NCI-H345 treated with DMSO at 0.1 percent for 48 hours (cell line): ENCODE data around the gene GALK1.
"Not testable (repeated sequence)": the region's sequence is repeated elsewhere in the genome, so short reads cannot be mapped to it uniquely, and the experiment has no call there.

ENCODE experiments used
- DNase-seq: peaks from one replicate; lab custom pipeline; 2025; ENCODE audit not compliant: unreplicated experiment; lab: John Stamatoyannopoulos, UW

GALK1 gene

DNA sequence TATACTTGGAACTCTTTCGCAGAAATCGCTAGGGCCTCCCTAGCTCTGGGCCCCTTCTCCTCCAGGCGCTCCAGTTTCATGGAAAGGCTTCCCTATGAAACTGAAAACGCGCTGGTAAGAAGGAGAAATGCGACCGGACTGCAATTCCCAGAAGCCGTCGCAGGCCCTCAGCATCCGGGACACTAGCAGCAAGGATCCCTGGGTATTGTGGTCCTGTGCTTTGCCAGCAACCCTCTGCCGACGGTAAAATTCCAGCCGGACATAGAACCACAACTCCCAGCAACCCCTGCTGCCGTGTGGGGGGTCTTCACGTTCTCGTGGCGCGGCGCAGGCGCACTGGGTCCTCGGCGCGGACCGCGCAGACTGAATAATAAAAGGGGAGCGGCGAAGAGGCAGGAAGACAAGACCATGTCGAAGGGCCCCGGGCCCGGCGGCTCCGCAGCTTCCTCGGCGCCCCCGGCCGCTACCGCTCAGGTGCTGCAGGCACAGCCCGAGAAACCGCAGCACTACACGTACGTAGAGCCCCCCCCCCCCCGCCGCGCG is 19.6 kb upstream of the GALK1 start, which contains the start of gene UNK:
TSS of gene UNK (plus strand) at position 334 of the 543 bp plus-strand sequence. CDS start at position 409, 75 bp downstream.
- peak; percentile 100 for DNase-seq

DNA sequence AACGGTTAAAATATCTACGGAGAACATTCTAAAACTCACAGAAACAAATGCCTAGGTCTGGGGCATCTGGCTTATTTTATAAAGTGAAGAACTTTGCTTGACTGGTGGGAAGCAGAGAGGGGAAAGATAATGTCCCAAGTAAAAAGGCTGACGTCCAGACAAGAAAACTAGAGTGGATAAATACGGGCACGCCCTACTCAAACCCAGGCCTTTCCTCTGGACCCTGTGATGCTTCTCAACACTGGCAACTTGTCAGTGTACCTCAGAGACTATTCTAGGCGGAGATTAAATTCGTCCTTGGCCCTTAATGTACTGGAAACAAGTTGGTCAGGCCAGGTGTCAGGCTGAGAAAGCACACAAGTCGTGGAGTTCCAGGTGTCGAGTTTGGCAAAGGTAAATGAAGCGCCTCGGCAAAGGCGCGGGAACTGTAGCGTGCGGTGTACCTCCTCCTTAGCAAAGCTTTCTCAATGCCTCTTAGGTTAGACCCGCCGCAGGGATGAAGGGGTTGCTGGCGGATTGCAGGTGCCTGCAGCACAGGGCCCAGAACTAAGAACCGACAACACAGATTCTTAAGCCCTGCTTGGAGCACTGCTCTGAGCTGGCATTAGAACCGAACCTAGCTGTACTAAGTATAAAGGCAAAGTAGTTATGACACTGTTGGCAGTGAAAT is 18.9 kb upstream of the GALK1 start:
- DNase-seq, result no peak

DNA sequence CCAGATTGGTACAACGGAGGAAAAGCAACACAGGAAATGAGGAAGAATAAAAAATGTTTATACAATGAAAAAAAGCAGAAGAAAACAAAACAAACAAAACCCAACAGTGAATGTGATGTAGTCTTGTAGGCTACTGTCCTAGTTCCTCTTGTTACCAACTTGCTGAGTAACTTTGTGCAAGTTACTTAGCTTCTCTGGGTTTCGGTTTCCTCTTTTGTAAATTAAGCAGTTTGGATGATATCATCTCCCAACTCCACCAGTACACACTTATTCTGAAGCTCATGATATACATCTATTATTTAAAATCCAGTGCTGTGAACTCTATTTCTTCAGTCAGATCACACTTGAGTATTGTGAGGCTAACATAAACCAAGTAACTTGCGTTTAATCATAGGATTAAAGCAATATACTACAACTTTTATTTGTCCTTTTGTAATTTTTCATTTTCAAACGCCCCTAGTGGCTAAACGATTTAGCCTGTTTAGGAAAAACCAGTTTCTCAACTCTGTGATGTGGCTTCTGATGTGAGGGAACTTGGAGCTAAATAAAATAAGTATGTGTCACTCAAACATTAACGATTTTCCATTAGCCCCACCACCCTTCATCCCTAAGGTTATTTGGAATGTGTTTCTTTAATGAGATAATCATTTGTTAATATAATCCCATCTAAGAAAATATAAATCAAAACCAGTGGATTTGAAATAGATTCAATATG is 18.2 kb upstream of the GALK1 start:
- DNase-seq, result peak; percentile 27

DNA sequence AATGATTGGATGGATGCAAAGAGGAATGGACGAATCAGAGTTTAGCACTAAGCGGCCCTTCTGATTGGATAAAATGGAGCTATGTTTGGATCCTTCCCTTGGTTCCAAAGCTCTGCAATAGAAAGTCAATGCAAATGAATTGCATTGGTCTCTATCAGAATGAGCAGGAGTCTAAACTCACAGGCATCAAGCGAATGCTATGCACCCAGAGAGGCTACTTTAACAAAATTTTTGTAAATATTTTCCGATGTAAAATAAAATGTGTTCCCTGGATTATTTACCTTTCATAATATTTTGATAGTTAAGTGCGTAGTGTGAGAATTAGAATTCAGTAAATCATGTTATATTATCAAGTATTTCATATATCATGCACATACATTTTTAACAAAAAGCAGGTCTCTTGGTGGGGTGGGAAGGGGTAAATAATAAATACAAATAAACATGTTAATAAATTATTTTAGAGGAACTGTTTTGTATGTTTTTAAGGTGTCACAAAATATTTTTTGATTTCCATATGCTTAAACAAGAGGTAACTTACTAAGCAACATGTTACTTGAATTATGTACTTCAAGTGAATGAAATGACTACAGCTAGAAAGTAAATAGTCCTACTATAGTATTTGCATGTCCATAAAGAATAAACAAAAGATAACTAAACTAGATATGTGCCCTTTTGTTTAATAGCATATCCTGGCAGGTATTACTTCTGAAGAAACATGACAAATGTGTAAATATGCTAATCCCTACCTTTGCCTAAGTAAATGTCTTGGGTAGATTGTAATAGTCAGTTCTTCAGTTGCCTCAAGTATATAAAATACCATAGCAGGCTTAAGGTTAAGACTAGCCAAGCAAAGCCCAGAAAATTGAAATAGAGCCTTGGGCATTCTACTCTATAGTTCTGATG is 15.2 kb upstream of the GALK1 start:
- no peak for DNase-seq

DNA sequence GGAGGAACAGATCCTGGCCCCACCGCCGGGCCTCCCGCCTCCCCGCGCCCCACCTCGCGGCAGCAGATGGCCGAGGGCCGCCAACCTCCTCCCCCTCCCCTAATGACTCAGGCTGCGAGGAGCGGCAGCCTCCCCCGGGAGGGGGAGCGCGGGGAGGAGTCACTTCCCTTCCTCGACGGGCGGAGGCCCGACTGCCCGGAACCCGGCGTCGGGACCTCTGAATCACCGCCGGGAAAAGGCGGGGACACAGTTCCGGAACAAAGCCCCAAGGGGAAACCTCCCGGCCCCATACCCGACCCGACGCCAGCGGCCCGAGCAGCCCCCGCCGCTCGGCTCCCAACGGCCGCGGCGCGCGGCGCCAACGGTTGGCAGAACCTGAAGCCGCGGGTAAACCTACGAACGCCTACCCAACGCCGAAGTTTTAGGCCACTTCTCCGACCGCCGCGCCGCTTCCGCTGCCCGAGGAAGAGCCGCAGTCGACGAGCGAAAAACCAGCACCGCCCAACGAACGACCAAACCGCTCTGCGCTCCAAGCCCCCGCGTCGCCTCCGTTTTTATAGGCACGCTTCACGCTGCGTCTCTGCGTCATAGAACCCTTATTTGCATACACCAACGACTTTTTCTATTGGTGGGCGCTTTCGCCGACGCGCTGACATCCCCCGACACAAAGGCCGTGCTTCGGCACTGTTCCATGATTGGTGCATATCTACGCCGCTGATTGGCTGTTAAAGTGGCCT is 14.4 kb upstream of the GALK1 start:
- peak; percentile 100 for DNase-seq

DNA sequence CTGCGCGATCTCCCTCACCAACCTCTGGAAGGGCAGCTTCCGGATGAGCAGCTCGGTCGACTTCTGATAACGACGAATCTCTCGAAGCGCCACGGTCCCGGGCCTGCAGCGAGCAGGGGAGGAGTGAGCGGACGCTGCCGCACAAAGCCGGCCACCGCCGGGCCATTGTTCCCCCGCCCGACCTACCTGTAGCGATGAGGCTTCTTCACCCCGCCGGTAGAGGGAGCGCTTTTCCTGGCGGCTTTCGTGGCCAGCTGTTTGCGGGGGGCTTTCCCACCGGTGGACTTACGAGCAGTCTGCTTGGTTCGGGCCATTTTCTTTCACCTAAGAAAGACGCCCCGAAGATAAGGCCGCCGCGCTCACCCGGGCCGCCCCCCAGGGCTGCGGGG is 13.9 kb upstream of the GALK1 start:
- no peak for DNase-seq

DNA sequence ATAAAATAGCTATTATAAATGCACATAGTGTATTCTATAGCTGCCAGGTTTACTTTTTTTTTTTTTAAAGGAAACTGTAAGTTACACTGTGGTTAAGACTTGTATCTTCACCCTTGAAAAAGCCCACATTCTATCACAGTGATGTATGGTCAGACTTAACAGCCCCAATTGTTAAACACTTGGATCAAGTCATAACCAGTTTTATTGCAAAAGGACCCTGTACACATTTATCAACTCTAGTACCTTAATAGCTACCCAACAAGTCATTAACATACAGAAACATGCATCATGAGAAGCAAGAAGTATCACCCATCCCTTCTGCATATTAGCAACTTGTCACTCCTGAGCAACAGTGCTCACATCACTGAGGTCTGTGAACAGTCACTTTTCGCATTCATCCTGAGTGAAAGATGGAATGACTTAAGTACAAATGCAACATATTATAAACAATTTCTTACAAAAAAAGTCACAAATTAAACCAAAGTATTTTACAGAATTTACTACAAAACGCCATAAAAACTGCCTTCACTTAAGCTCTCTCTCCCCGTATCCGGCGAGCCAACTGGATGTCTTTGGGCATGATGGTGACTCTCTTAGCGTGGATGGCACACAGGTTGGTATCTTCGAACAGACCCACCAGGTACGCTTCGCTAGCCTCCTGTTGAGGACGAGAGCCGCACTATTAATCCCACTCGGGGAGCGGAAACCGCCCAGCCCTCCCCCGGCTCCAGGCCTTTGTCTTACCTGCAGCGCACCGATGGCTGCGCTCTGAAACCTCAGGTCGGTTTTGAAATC is 13.3 kb upstream of the GALK1 start:
- DNase-seq, result not testable (repeated sequence)

DNA sequence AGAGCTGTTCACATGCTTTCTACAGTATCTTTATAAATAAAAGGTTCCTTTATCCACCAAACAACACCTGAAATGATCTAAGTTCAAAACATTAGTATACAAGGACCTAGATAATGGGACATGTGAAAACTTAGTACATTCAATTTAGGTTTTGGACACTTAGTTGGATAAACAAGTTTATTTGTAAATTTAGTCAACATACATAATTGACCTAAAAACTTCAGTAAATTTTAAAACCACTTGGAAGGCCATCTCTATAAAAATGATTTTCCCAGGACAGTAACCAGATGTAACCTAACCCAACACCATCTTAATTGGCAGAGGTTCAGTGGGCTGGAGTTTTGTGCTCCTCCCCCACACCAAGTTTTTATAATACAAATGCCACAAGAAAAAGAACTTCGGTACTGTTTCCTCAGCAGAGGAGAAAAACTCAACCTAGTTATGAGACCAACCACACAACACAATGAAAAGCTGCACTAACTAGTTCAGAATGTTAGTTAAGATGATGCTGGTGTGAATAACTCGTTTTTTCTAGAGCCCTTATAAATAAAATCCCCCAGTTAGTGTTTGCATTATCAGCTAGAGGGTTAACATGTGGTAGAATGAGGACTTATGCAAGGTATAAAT is 12.4 kb upstream of the GALK1 start:
- DNase-seq, result no peak

DNA sequence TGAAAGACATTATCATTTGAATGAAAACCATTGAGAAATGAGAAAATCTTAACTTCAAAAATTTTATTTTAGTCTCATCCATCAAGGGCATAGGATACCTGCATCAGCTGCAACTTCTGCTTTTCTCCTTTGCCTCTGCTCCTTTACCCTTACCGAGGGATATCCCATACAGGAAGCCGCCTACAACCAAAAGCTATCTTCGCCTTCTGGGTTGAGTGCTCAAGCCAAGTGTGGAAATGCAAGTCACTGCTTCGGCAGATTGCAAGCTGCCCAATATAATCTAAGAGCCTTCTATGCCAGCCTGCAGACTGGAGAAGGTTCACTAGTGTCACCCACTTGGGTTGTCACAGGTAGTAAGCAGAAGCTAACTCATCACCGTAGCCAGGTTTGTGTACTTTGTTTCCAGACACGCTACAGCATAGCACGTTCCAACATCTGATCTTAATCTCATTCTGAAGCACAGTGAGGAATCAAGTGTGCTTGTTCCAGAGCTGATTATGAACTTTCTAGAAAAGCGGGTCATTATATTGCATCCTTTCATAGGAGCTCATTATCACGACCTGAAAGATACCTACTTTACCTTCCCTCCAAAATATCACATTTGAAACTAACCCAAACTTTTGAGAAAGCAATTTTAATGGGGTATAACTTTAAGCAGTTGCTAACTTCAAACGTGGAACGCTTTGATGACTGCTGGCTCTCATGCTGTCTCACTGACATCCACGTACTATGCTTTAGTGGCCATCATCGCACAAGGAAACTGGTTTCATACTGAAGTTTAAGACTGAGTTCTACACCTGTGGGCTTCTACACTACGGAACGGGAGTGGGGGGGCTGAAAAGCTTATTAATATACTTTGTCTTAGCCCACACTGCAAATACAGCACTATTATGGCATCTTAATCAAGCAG is 11.6 kb upstream of the GALK1 start:
- DNase-seq, result no peak

DNA sequence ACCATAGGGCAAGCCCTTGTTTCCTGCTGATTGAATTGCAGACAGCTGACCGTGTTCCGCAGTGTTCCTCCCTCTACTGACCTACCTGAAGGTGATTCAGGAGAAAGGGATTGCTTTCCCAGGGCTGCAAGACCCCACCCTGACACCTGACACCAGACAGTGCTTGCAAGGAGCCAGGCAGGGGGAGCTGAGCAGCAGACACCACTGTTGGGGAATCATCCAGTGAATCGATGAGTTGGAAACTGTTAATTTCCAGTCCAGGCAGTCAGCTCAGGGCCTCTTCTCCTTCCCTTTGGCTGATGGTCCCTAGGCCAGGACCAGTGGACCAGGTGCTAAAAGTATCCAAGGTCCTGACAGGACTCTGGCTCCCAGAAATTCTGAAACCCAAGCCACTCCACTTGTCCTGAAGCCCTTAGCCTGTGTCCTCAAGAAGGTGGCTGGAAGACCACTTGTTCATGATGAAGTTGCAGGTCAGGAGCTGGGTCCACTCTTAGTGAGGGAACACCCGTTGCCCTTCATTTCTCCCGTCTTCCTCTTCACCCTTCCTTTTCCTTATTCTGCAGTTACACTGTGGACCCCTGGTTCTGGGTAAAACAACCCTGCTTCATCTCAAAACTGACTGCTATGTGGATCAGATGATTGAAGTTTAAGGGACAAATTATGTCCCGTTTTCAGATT is 10.1 kb upstream of the GALK1 start:
- no peak for DNase-seq

DNA sequence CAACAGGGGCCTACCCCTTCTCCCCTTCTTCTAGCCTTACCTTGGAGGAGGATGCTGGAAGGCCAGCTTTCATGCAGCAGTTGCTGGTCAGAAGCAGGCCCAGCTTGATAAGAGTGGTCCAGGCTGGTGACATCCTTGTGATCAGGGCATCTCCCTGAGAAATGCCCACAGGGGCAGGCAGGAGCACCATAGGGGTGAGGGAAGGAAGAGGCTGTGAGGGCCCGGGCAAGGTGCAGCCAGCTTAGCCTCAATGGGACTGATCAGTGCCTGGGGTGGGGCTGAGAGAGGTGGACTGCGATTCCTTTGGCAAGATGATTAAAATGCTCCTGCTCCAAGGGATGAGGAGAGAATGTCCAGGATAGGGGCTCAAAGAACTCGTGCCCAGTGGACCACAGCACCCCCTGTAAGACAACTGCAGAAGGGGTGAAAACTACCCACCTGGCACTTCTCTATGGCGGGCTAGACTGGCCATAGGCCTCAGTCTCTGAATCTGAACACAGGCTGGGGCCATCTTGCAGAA is 9.5 kb upstream of the GALK1 start:
- DNase-seq, result no peak

DNA sequence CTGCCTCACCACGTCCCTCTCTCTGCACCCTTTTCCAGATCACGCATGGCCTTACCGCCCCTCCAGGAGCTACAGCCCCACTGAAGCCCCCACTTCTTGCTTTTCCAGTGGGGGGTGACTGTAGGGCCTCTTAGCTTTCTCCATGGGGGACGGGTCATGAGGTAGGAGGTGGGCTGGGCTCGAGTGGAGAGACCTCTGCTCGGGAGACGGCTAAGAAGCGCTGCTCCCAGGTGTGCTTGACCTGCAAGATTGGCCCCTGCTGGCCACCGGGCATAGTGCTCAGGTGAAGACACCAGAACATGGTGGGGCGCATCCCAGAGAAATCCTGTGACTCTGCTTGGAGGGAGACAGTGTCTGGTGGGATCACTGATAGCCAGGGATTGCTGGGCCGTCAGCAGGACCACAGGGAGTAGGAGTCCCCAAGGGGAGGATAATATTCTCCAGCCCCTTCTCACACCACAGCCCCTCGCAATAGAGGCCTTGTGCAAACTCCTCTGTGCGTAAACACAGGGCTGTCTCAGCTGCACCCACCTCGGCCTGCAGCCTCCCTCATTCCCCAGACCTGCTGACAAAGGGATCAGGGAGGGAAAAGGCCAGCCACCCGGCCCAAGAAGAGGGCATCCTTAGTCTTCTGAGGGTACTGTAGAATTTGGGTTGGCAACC is 8.9 kb upstream of the GALK1 start:
- DNase-seq, result no peak

DNA sequence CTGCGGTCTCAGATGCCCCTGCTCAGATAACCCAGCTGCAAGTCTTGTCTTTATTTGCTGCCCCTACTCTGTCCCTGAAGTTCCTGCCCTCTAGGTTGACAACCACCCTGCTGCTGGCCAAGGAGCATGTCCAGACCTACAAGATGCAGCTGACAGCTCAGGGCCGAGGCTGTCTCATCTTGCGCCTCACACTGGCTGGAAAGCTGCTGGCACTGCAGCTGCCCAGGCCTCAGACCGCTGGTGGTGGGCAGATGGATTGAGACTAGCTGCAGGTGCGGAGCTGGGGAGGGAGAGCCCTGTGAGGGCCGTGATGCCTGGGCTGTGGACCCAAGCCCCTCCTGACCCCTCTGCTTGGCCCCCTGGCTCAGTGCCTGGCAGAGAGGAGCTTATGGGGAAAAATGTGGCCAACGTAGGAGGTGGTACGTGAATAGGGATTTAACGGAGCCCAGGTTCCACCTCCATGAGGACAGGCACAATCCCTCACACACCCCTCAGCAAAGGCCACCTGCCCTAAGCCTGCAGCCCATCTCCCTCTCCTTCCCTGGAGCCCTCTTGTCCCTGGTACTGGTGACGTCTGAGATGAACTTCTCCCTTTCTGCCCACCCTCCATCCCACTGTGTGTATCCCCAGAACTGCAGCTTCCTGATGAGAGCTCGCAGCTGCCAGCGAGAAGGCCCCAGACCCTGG is 8.3 kb upstream of the GALK1 start:
- DNase-seq, result no peak

DNA sequence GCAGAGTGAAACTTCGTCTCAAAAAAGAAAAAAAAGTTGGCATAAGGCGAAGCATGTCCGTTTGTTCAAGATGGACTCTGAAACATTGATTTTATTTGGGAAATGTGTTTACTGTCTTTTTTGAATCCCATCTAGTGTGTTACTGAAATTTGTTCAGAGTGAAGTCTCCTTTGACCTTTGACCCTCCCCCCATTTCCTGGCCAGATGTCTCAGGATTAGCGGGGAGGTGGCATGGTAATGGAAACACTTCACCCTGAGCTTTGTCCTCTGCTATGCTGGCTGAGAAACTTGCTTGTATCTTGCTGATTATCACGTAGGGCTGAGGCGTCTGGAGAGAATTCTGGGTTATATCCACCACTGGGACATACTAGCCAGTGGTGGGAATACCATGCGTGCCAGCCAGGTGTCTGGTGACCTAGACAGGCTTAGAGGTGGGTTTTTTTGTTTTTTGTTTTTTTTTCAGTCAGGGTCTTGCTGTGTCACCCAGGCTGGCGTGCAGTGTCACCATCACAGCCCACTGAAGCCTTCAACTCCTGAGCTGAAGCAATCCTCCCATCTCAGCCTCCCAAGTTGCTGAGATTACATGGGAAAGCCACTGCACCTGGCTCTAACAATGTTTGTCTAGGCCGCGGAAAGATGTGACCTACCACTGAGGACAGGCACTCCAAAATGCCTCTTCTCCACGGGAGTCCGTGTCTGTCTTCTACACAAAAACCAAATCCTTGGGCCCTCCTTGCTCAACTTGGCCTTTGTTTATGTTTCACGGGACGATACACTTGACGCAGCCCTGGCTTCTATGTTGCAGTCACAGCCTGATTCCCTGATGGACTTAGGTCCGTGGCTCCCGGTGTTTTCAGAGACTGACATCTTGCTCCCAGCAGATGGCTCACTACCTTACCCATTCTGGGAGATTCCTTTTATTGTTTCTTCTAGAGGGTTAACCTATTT is 6.6 kb upstream of the GALK1 start:
- DNase-seq, result no peak

DNA sequence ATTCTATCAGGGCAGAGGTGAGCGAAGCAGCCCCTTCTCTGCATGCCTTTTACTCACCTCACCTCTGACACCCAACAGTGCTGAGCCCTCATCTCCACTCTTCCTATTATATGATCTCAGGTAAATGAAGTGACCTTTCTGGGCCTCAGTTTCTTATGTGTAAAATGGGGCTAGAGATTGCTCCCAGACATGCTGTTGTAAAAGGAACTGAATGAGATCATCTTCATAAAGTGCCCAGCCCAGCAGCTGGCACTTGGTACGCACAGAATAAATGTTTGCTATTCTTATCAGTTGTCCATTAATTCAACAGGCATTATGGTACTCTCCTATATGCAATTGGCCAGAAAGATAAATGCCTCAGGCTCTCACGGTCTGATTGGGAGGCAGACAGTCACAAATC is 4.5 kb upstream of the GALK1 start:
- peak; percentile 84 for DNase-seq
